Epithelial cell of umbilical artery (primary cell): Measurements from ENCODE around the gene UBA3. TPM values are rescaled to one million over a fixed set of nuclear protein-coding genes. Genes with fewer than 3 reads are reported as not detected.

ENCODE experiments used
- total RNA-seq: library from RNA; depleted of rRNA; stranded (reverse); fragments of >200 nt; gene quantifications from 2 replicates; pipeline ENCODE4 v1.2.3, GENCODE V29; 2014

UBA3 gene
- total RNA-seq = 79.6 and 97.7 TPM in 2 replicates

DNA sequence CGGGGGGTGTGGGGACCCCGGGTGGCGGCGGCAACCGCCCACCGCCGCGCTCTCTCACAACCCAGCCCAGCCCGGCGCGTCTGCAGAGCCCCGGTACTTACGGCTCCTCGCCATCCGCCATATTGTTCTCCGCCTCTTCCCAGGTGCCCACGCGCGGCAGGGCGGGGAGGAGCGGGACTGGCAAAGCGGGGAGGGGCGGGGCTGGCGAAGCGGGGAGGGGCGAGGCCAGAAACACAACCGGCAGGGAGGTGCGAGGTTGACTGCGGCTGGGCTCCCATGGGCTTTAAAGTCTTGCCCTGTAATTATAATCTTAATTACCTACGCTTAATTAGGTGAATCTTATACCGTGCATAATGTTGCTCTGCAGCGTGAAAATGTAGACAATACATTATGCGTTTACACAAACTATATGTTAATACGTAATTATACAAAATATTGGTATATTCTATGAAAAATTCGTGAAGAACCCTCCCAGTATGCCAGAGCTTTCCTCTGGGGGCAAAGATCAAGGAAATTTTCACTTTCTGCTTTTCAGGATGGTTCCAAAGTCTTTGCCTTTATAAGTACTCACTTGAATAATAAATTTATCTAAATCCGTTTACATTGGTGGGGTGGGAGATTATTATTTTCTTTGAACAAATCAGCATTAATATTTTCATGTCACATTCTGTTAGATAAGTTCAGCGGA is at the start of gene UBA3:
Gene UBA3, minus strand, starts transcription at position 133 of the 688 bp plus-strand sequence. Its CDS starts 12 bp downstream, at position 121.

DNA sequence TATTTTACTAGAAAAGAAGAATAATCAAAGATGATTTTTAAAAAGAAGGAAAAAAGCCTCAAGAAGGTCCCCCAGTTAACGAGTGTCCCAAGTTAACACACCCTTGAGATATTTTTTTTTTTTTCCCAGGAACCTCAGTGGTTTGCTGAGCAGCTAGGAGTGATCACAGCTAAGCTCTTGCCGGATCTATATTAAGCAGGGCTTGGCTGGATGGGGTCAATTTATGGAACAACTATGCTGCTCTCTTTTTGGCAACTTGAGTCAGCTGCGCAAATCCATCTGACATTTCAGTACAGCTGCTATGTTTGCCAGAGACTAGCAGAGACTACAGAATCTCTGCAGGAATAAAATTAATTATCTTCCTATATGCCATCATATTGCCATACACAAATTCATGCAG is 42.2 kb upstream of the UBA3 start, which contains the start of gene LMOD3:
Gene LMOD3, minus strand, starts transcription at position 193 of the 400 bp plus-strand sequence. CDS start 209 bp downstream, outside the sequence.

DNA sequence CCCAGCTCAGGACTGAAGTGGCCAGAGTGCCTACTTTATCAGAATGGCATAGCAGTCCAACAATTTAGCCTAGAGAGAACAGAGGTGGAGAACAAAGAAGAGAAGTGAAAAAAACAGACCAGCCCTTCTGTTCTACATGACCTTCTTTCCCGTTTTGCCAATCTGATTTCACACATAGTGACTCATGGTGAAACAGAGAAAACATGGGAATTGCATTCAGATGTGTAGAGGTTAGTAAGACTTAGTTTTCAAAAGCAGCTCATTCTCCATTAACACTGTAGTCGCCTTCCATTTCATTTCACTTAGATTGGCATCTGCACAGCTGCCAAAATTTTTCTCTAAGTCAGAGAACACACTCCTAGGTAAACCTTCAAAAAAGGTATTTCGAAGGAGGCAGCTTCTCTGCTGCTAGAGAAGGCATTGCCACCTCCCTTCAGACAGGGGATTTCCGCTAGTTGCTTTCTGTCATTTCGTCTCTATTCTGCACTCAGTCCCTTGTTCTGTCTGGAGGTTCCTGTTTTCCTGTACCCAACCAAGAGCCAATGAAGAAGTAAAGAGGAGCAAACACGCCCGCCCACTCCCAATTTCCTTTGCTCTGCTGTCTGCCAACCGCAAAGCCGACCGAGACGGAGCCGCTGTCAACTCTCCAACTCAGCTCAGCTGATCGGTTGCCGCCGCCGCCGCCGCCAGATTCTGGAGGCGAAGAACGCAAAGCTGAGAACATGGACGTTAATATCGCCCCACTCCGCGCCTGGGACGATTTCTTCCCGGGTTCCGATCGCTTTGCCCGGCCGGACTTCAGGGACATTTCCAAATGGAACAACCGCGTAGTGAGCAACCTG is 4.4 kb upstream of the UBA3 start, which contains the start of gene ARL6IP5:
Gene ARL6IP5, plus strand, starts transcription at position 612 of the 842 bp plus-strand sequence. Its CDS starts 111 bp downstream, at position 723.

DNA sequence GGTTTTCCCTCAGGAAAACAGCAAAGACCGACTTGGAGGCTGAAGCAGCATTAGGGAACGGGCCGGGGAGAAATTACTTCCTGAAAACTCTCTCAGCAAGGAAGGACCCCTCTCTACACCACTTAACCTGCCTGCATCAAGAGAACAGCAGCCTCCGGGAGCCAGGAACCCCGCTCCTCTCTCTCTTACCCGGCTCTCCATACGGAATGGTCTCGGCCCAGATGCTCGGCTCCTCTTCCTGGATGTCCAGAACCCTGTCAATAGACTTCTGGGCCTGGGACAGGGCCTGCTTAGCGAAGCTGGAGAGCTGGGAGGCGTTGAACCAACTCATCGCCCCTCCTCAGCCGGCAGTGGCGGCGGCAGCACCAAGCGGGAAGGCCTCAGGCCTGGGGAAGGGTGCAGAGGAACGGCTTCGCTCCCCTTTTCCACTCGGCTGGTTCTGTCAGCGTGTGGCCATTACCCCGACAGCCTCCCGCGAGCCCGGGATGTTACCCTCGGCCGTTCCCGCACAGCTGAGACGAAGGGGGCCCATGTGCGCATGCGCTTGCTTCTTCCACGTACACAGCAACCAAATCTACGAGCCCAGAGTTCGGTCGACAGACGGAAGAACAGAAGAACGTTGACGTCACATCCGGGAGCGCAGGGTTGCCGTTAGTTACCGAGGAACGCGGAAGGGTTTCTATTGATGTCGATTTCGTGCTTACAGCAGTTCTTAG is 28.3 kb downstream of the UBA3 start, which contains the start of gene TMF1:
Gene TMF1, minus strand, starts transcription at position 578 of the 716 bp plus-strand sequence. Its CDS starts 247 bp downstream, at position 331.

DNA sequence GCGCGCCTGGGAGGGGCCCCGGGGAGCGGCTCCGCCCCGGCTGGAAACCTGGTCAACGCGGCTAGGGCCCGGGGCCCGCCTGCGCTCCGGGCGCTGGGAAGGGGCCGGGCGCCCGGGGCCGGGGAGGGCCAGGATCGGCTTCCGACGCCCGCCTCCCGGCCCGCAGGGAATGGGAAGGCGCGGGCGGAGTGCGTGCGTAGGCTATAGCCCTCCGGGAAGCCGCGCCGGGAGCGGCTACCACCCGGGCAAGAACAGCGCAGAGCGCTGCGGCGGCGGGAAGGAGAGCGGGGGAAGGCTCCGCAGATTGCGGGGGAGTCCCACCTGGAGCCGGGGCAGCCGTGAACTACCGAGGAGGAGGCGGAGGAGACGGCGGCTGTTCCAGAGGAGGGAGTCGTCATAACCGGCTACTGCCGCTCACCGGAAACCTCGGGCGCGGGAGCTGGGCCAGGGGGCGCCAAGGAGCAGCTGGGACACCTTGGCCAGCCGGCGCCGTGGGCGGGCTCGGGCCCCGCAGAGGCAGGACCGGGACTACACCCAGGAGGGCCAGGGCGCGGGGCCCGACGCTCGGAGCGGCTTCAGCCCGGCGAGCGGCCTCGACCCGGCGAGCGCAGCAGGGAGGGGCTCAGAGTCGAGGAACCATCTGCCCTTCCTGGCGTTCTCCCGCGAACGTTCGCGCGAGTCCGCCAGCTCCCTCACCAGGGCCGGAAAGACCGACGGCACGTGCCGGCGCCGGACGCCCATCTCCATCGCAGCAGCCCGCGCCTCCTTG is 66.7 kb downstream of the UBA3 start, which contains the start of gene EOGT:
Gene EOGT, minus strand, starts transcription at position 432 of the 769 bp plus-strand sequence. CDS start 3,838 bp downstream, outside the sequence.

Other genes with a start within 250 kb of the UBA3 start
- 0.32 TPM in 1 of 2 replicates, not detected in the other for gene TAFA4, start 147.8 kb downstream of the UBA3 start, total RNA-seq
- gene EOGT, start 66.7 kb downstream of the UBA3 start, total RNA-seq = 126 and 188 TPM in 2 replicates
- 31.2 and 36.1 TPM in 2 replicates for gene TMF1, start 28.0 kb downstream of the UBA3 start, total RNA-seq
- 107 and 109 TPM in 2 replicates for gene ARL6IP5, start 4.6 kb upstream of the UBA3 start, total RNA-seq
- gene LMOD3, start 42.2 kb upstream of the UBA3 start, total RNA-seq = under 0.01 TPM in 2 replicates